ENCODE data around the gene INPP5K.
A peak's percentile ranks its signal among the peaks of the same experiment; 100 is the strongest.

INPP5K gene

DNA sequence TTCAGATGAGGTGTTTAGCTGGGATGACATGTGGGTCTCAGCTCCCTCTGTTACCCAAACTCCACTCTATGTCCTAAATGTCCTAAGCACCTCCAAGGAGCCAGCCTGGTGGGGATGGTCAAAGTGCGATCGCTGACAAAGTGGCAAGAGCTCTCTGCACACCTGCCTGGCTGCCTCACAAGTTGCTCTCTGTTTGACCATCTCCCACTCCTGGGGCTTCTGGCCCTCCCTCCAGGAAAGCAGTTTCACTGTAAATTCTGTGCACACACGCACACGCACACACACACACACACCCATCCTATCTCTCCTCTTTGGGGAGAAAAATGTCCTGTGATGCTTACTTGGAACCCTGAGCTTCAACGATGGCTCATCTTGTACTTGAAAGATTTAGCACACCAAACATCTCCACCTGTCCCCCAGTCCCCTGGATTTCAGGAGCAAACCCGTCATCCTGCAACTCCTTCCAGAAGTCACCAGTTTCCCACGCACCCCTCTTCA lies 44.5 kb upstream of the INPP5K start:
- H3K4me3 ChIP-seq (ENCODE audit: low read depth, low read length), result peak overlapping the region; percentile 74
- no peak for DNase-seq (ENCODE audit: low read depth, low spot score)
- TF ChIP-seq, protein P1, sequence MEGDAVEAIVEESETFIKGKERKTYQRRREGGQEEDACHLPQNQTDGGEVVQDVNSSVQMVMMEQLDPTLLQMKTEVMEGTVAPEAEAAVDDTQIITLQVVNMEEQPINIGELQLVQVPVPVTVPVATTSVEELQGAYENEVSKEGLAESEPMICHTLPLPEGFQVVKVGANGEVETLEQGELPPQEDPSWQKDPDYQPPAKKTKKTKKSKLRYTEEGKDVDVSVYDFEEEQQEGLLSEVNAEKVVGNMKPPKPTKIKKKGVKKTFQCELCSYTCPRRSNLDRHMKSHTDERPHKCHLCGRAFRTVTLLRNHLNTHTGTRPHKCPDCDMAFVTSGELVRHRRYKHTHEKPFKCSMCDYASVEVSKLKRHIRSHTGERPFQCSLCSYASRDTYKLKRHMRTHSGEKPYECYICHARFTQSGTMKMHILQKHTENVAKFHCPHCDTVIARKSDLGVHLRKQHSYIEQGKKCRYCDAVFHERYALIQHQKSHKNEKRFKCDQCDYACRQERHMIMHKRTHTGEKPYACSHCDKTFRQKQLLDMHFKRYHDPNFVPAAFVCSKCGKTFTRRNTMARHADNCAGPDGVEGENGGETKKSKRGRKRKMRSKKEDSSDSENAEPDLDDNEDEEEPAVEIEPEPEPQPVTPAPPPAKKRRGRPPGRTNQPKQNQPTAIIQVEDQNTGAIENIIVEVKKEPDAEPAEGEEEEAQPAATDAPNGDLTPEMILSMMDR (IDR thresholded peaks at IDR 0.05; ENCODE audit: insufficient read depth, low read length, missing control alignments), result no peak
- ChIA-PET POLR2A (no interaction called here), CTCF (interaction anchor here (0.7 to 1.9 kb wide), 9 partner anchors 9 to 88 kb away, joined by 3 to 11 read pairs (median 4); no protein-coding TSS in a partner anchor)

GRCh38 chr17:1560101-1560857 lies 43.9 kb upstream of the INPP5K start:
- H3K4me3 ChIP-seq (ENCODE audit: low read depth, low read length), result no peak overlapping the region; the same call in 1 of the 2 replicates
- TF ChIP-seq, protein P1 (IDR thresholded peaks at IDR 0.05; ENCODE audit: insufficient read depth, low read length, missing control alignments), result no peak
- CTCF ChIA-PET, result interaction anchor here (0.9 to 1.9 kb wide), 6 partner anchors 8 to 88 kb away, joined by 3 to 11 read pairs (median 7); no protein-coding TSS in a partner anchor
- POLR2A ChIA-PET, result no interaction called here
- no peak for DNase-seq (ENCODE audit: low read depth, low spot score)

DNA sequence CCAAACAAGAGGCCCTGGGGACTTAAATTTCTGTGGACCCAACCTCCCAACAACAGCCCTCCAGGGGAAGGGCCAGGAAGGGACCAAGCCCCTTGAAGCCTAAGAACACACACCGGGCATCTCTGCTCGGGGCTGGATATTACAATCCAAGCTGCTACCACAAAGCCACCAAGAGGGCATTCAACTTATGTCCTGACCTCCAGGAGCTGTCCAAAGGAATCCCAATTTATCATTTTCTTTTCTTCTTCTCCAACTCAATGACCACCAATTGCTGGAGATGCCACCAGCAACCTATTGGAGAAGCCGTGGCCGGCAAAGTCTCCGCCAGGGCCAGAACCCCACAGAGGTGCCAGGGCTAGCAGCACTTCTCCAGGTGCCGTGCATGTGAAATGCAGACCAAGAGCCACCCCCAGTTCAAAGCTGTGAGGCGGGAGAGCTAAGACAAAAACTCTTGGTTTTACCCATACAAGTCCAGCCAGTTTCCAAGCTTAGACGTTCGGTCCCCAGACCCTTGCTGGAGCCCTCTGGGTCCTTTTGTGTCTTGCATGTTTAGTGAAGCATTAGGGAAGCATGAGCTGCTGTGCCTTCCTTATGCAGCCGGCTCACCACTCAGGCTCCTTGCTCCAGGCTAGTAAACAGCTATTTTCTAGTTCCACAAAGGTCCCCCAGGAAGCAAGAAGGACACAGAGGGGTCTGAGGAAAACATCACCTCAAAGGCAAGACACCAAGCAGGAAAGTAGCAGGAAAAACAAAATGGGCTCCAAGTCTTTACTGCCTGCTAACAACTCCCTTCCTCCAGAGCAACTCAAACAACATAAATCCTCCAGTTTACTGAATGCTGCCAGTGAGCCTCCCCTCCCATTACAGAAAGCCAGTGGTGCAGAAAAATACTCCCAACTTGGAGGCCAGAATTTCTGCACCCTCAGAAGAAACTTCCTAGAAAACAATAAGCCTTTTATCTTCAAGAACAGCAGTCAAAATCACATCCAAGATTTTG lies 42.9 kb upstream of the INPP5K start:
- ChIA-PET POLR2A (no interaction called here), CTCF (interaction anchor here (1.0 to 1.3 kb wide), 2 partner anchors 71 to 89 kb away, joined by 5 to 7 read pairs; no protein-coding TSS in a partner anchor)
- H3K4me3 ChIP-seq (ENCODE audit: low read depth, low read length), result no peak overlapping the region
- TF ChIP-seq, protein P1 (IDR thresholded peaks at IDR 0.05; ENCODE audit: insufficient read depth, low read length, missing control alignments), result no peak
- DNase-seq (ENCODE audit: low read depth, low spot score), result no peak

- ChIA-PET POLR2A (no interaction called here), CTCF (no interaction called here)
- TF ChIP-seq, protein P1 (IDR thresholded peaks at IDR 0.05; ENCODE audit: insufficient read depth, low read length, missing control alignments), result no peak
- no peak overlapping the region for H3K4me3 ChIP-seq (ENCODE audit: low read depth, low read length)
- no peak for DNase-seq (ENCODE audit: low read depth, low spot score)
Observed at GRCh38 chr17:1558401-1558800, 42.0 kb upstream of the INPP5K start.

GRCh38 chr17:1557355-1558095 lies 41.1 kb upstream of the INPP5K start:
- POLR2A ChIA-PET, result no interaction called here
- H3K4me3 ChIP-seq (ENCODE audit: low read depth, low read length), result no peak overlapping the region
- CTCF ChIA-PET, result no interaction called here
- no peak for DNase-seq (ENCODE audit: low read depth, low spot score)
- TF ChIP-seq, protein P1 (IDR thresholded peaks at IDR 0.05; ENCODE audit: insufficient read depth, low read length, missing control alignments), result no peak
